GM18870 (cell line): ENCODE results near the gene ODR4.
"Not testable (repeated sequence)": the region's sequence is repeated elsewhere in the genome, so short reads cannot be mapped to it uniquely, and the experiment has no call there.

Source experiments
- ATAC-seq: cut with Tn5 transposase; IDR thresholded peaks from one replicate; pipeline ENCODE4 v1.9.1; 2021; ENCODE audit warnings: moderate library complexity; ENCODE audit not compliant: unreplicated experiment

ODR4 gene

DNA sequence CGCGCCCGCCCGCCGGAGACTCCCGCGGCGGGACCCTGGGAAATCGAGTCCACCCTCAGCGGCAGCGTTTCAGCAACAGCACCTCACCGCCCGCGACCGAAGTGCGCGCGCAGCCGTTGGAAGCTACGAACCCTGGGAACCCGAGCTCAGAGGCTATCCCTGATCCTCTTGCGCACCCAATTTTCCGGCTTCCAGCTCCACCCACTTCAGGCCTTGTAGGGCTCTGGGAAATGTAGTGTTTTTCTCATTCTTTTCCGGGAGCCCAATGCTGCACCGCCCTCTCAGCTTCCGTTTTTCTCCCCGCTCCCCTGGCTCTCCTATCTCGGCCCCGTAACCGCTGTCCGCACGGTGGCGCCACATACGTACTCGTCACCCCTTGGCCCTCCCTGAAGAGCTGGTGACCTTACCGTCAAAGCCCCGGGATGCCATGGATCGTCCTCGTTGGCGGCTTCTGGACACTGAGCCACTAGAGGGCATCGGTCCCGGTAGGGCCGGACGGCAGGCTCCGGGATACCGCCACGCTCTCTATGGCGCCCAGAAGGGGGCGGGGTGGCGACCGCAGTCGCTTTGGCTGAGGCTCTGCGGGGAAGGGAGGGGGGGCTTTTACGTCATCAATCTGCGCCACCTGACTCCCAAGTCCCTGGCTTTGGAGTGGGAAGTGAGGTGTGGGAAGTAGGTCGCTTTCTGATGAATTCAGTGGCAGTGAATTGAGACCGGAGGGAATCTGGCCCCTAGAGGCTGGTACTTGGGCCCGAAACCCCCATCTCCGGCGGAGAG is at the start of gene ODR4, which contains the start of gene TPR:
Gene ODR4, plus strand, starts transcription at position 687 of the 777 bp plus-strand sequence. CDS start 3,948 bp downstream, outside the sequence.
Gene TPR, minus strand, starts transcription at position 102 of the 777 bp plus-strand sequence. CDS start 225 bp downstream, outside the sequence.
- ATAC-seq, result peak; percentile 91

GRCh38 chr1:186326009-186326408 is 49.6 kb upstream of the ODR4 start:
- no peak for ATAC-seq

- ATAC-seq, result no peak
Observed at GRCh38 chr1:186327331-186327730, 48.3 kb upstream of the ODR4 start.

- no peak for ATAC-seq
Observed at GRCh38 chr1:186330758-186331157, 44.9 kb upstream of the ODR4 start.

GRCh38 chr1:186337554-186337953 is 38.1 kb upstream of the ODR4 start:
- ATAC-seq, result no peak

GRCh38 chr1:186340772-186341171 is 34.9 kb upstream of the ODR4 start:
- ATAC-seq, result no peak

DNA sequence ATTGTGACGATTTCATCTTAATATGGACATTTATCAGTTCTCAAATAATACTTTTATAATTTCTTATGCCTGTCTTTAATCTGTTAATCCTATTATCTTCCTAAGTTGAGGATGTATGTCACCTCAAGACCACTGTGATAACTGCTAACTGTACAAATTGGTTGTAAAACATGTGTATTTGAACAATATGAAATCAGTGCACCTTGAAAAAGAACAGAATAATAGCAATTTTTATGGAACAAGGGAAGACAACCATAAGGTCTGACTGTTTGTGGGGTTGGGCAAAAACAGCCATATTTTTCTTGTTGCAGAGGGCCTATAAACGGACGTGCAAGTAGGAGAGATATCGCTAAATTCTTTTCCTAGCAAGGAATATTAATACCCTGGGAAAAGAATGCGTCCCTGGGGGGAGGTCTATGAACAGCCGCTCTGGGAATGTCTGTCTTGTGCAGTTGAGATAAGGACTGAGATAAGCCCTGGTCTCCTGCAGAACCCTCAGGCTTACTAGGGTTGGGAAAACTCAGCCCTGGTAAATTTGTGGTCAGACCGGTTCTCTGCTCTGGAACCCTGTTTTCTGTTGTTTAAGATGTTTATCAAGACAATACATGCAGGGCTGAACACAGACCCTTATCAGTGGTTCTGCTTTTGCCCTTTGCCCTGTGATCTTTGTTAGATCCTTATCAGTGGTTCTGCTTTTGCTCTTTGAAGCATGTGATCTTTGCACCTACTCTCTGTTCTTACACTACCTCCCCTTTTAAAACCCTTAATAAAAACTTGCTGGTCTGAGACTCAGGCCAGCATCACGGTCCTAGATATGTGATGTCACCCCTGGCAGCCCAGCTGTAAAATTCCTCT is 27.6 kb upstream of the ODR4 start:
- not testable (repeated sequence) for ATAC-seq

GRCh38 chr1:186374303-186375151 is 1.1 kb upstream of the ODR4 start:
- peak; percentile 23 for ATAC-seq

GRCh38 chr1:186375929-186376319 is 286 bp downstream of the ODR4 start:
- ATAC-seq, result no peak

DNA sequence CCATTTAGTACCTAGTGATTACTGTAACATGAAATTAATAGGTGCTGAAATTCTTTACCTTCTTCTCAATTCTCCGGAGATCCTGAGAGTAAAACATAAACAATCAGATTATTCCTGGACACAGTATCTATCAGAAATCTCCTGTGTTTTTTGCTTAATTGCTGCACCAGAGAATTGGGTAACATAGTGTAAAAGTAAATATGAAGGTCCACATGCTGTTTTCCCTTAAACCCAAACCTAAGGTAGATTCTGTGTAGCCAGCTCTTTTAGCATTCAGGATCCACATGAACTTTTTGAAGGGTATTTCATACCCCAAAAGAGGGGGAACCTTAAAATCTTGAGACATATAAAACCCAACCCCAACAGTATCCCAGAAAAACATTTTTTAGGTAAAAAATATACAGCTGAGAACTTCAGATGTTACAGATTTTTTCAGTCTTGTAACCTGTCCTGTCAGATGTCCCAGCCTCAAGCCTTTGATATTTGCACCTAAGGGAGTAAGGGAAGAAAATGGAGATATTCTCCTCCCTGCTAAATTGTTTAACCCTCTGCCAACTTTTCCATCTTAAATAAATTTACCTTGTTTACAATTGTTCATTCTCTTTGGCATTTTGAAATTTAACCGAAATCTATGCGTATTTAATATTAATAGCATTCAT is 11.2 kb downstream of the ODR4 start:
- ATAC-seq, result no peak

DNA sequence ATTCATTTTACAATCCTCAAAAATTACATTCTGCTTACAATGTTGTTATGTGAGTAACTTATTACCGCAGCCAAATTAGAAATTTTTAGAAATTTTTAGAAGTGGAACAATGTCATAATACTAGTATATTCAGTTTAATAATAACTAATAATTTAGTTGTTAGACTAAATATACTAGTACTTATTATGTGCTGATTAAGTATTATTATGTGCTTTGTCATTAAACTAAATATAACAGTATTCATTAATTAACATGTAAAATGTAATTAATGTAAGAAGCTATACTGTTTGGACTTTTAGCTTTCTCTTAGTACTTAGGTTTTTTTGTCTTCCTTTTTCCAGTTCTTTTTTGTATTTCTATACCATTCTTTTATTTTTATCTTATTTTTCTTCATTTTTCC is 15.3 kb downstream of the ODR4 start:
- no peak for ATAC-seq

DNA sequence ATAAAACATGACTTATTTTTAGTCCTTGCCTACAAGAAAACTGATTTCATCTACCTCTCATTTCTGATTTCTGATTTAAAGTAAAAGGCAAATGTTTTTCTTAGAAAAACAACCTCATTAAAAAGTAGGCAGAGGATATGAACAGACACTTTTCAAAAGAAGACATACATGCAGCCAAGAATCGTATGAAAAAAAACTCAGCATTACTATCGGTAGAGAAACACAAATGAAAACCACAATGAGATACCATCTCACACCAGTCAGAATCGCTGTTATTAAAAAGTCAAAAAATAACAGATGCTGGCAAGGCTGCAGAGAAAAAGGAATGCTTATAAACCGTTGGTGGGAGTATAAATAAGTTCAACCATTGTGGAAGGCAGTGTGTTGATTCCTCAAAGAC is 16.2 kb downstream of the ODR4 start:
- no peak for ATAC-seq

- ATAC-seq, result not testable (repeated sequence)
Observed at GRCh38 chr1:186392711-186393110, 17.1 kb downstream of the ODR4 start.

DNA sequence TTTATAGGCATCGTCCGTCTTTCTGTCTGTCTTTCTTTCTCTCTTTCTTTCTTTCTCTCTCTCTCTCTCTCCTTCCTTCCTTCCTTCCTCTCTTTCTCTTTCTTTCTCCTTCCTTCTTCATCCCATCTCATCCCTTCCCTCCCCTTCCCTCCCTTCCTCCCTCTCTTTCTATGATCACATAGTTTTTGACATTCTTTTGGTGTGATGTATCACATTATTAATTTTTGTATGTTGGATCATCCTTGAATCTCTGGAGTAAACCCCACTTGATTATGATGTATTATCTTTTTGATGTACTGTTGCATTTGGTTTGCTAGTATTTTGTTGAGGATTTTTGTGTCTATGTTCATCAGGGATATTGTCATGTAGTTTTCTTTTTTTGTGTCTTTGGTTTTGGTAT is 25.8 kb downstream of the ODR4 start:
- ATAC-seq, result not testable (repeated sequence)

DNA sequence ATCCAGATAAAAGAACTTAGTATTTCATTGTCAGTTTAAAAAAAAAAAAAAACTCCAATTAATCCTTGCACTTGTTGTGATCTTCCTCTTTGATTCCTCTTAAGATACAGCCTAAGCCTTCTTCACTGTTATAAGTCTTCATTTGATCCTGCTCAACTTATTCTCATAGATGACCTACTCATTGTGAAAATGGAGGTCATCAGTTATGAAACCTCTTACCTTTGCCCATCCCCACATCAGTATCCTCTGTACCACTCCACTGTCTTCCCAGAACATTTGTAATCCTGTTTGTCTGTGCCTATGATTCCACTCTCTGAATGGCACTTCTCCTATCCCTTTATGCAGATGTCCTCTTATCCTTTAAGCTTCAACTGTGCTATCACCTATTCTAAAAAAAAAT is 28.0 kb downstream of the ODR4 start:
- ATAC-seq, result no peak

DNA sequence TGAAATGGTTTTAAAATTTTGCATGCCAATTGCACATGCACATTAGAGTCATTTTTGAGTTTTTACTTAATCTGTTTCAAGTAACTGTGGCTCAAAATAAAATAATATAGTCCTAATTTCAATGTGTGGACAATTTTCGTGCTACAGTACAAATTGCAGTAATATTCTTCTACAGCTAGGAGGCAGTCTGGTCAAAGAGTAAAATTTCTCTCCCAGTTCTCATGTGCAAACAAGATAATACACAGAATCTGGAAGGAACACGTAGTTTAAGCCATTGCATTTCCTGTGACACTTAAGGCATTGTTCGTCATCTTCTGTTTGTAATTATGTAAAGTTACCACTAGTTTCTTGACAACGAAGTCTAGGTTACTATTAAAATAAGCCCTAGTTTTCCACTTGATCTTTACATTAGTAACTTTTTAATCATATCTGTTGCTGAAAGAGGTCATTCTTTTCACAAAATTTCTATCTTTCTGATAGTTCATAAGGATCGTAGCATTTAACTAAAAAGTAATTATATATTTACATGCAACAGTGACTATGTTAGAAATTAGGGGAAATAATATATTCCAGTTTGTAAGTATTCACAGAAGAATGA is 28.9 kb downstream of the ODR4 start:
- peak; percentile 61 for ATAC-seq

- ATAC-seq, result peak; percentile 77
Observed at GRCh38 chr1:186409091-186409490, 33.5 kb downstream of the ODR4 start.

- ATAC-seq, result no peak
Observed at GRCh38 chr1:186413319-186413718, 37.7 kb downstream of the ODR4 start.

DNA sequence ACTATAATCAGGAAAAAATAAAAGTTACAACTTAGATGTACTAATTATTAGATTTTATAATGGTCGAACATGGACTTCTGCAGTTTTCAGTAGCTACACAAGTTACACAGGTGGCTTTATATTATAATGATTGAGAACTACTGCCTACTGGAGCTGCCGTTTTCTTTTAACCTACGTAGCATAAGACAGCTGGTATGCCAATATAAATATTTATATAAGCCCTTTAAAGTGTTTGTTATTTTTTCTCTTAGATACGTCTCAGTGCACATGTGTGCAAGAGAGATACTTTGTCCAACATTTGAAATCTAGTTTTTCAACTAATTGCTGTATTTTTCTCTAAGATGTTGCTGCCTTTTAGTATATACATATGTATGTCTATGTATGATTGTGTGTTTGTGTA is 42.9 kb downstream of the ODR4 start:
- no peak for ATAC-seq

DNA sequence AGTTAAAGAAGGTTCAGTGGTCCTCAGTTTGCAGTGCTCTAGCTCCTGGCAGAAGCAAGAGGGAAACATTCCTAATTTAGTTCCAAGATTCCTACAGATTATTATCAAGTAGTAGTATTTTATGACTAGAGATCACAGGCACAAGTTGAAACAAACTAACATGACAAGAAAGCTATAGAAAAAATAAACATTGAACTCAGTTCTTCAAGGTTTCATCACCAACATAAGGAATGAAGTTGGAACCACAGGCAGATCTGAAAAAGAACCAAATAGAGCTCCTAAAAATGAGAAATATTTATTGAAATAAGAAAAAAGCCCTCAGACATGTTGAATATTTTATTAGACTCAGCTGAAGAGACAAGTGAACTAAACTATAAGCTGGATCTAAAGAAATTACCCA is 44.7 kb downstream of the ODR4 start:
- no peak for ATAC-seq
